HCT116 (cell line): Measurements from ENCODE around the gene LUM. TPM values are rescaled to one million over a fixed set of nuclear protein-coding genes. Genes with fewer than 3 reads are reported as not detected.

Experiments
- ATAC-seq: fragments of 200-7000 bp; cut with Tn5 transposase; 2 replicates; pipeline ENCODE4 v1.9.1; 2020; ENCODE audit warnings: mild to moderate bottlenecking, moderate library complexity
- BruUV-seq: library from RNA; stranded (reverse); fragments of 400-500 nt; replicated peaks from 2 replicates; lab custom pipeline; 2021; lab: Mats Ljungman, UMichigan
- CTCF ChIA-PET: fragments of 300-600 bp; sonication (Branson Sonifier 250); formaldehyde crosslinking; loops from one replicate; lab custom pipeline; 2021; ENCODE audit warnings: antibody characterized with exemption; lab: Charles Lee
- POLR2A ChIA-PET: fragments of 300-600, 350-600 bp; sonication (Branson Sonifier 250); formaldehyde crosslinking; loops from one replicate; lab custom pipeline; 2021; ENCODE audit warnings: antibody characterized with exemption; lab: Charles Lee
- RAD21 ChIA-PET, 2 experiments: fragments of 300-600 bp; sonication (Branson Sonifier 250); formaldehyde crosslinking; loops; one replicate each; lab custom pipeline; 2023; ENCODE audit warnings: low total read pairs in 2 of 2; ENCODE audit not compliant: uncharacterized antibody in 2 of 2, unreplicated experiment in 2 of 2, low non-redundant PET in 1 of 2; lab: Charles Lee
- DNase-seq: peaks from one replicate; pipeline ENCODE4 v3.0.0-alpha.2; 2010; ENCODE audit warnings: low read depth, low spot score
- H2AFZ ChIP-seq: fragments of 200-600 bp; shearing (Covaris generic), sonication (generic); 2 replicates; pipeline ENCODE4 v1.6.1; 2017; ENCODE audit warnings: low read depth, mixed run types, mixed read lengths, antibody characterized with exemption, low read length; ENCODE audit not compliant: poor library complexity, severe bottlenecking
- H3K27ac ChIP-seq: 2 replicates; pipeline ENCODE4 v1.5.1; 2012; ENCODE audit warnings: low read depth, low read length
- H3K27me3 ChIP-seq: fragments of 200-600 bp; sonication (generic); 2 replicates; pipeline ENCODE4 v1.6.1; 2016; ENCODE audit warnings: mixed run types, low read length, mixed read lengths; ENCODE audit not compliant: insufficient read depth
- H3K36me3 ChIP-seq, 2 experiments: fragments of 200-500 bp in 1 of 2; fragments of 200-600 bp in 1 of 2; sonication (Bioruptor generic) in 1 of 2; sonication (generic) in 1 of 2; 2 replicates each; pipeline versions ENCODE4 v1.5.1 to v1.6.1; 2014 to 2016; ENCODE audit warnings: low read length in 2 of 2, inconsistent platforms in 1 of 2, mixed read lengths in 1 of 2, mixed run types in 1 of 2; ENCODE audit not compliant: insufficient read depth in 2 of 2, control insufficient read depth in 1 of 2
- H3K4me1 ChIP-seq, 2 experiments: fragments of 200-600 bp in 1 of 2; sonication (generic) in 1 of 2; 2 replicates each; pipeline versions ENCODE4 v1.5.1 to v1.6.1; 2012 to 2017; ENCODE audit warnings: low read length in 2 of 2, inconsistent platforms in 1 of 2, mild to moderate bottlenecking in 1 of 2, mixed read lengths in 1 of 2, mixed run types in 1 of 2, moderate library complexity in 1 of 2; ENCODE audit not compliant: insufficient read depth in 2 of 2, control insufficient read depth in 1 of 2
- H3K4me2 ChIP-seq: fragments of 200-600 bp; sonication (generic); 2 replicates; pipeline ENCODE4 v1.6.1; 2017; ENCODE audit warnings: mixed run types, low read length, mixed read lengths
- H3K4me3 ChIP-seq, 2 experiments: fragments of 200-600 bp in 1 of 2; sonication (generic) in 1 of 2; replicated peaks in 1 of 2; 2 replicates each; pipeline ENCODE4 v1.5.1; 2011 to 2016; ENCODE audit warnings: low read length in 2 of 2, control low read depth in 1 of 2, low read depth in 1 of 2, mild to moderate bottlenecking in 1 of 2, mixed read lengths in 1 of 2, mixed run types in 1 of 2
- H3K79me2 ChIP-seq: fragments of 200-600 bp; sonication (generic); 2 replicates; pipeline ENCODE4 v1.6.1; 2017; ENCODE audit warnings: mild to moderate bottlenecking, mixed run types, low read length, moderate library complexity, mixed read lengths; ENCODE audit not compliant: insufficient read depth
- H3K9ac ChIP-seq: fragments of 200-600 bp; sonication (generic); 2 replicates; pipeline ENCODE4 v1.6.1; 2016; ENCODE audit warnings: low read length, mixed read lengths
- H3K9me2 ChIP-seq: fragments of 200-600 bp; sonication (generic), shearing (Covaris generic); 2 replicates; pipeline ENCODE4 v1.6.1; 2017; ENCODE audit warnings: mixed run types, mild to moderate bottlenecking, moderate library complexity; ENCODE audit not compliant: insufficient read depth
- H3K9me3 ChIP-seq, 2 experiments: fragments of 200-500 bp in 1 of 2; fragments of 200-600 bp in 1 of 2; sonication (Bioruptor generic) in 1 of 2; sonication (generic) in 1 of 2; 2 replicates each; pipeline ENCODE4 v1.6.1; 2014 to 2017; ENCODE audit warnings: low read length in 2 of 2, mixed read lengths in 2 of 2, inconsistent platforms in 1 of 2, low read depth in 1 of 2, mild to moderate bottlenecking in 1 of 2, mixed run types in 1 of 2, moderate library complexity in 1 of 2; ENCODE audit not compliant: control insufficient read depth in 1 of 2, insufficient read depth in 1 of 2
- H4K20me1 ChIP-seq: fragments of 200-600 bp; sonication (generic), shearing (Covaris generic); 2 replicates; pipeline ENCODE4 v1.6.1; 2017; ENCODE audit warnings: mixed run types, mild to moderate bottlenecking, moderate library complexity; ENCODE audit not compliant: insufficient read depth
- CBX3 ChIP-seq: IDR thresholded peaks from 2 replicates; pipeline ENCODE4 v1.6.1; 2012; ENCODE audit warnings: low read depth
- CEBPB ChIP-seq: IDR thresholded peaks from 2 replicates; pipeline ENCODE4 v1.6.1; 2012; ENCODE audit warnings: low read depth
- EGR1 ChIP-seq: IDR thresholded peaks from 2 replicates; pipeline ENCODE4 v1.6.1; 2012; ENCODE audit warnings: low read depth
- ELF1 ChIP-seq: IDR thresholded peaks from 2 replicates; pipeline ENCODE4 v1.6.1; 2012; ENCODE audit warnings: low read depth, borderline replicate concordance
- EZH2 ChIP-seq: fragments of 200-600 bp; sonication (generic); IDR thresholded peaks from 2 replicates; pipeline ENCODE4 v1.6.1; 2017; ENCODE audit warnings: antibody characterized with exemption, mixed run types
- EZH2phosphoT487 ChIP-seq: fragments of 200-600 bp; IDR thresholded peaks from 2 replicates; pipeline ENCODE4 v1.6.1; 2018; ENCODE audit warnings: antibody characterized with exemption, borderline replicate concordance
- FOSL1 ChIP-seq: IDR thresholded peaks from 2 replicates; pipeline ENCODE4 v1.6.1; 2012; ENCODE audit warnings: low read depth
- JUND ChIP-seq: IDR thresholded peaks from 2 replicates; pipeline ENCODE4 v1.6.1; 2012
- POLR2A ChIP-seq: IDR thresholded peaks from 2 replicates; pipeline ENCODE4 v1.7.0; 2011; ENCODE audit warnings: borderline replicate concordance; ENCODE audit not compliant: insufficient read depth, insufficient read length; ENCODE audit errors: extremely low read depth
- POLR2AphosphoS5 ChIP-seq: IDR thresholded peaks from 2 replicates; pipeline ENCODE4 v1.6.1; 2011; ENCODE audit warnings: mild to moderate bottlenecking, low read depth, low read length, moderate library complexity
- SP1 ChIP-seq: IDR thresholded peaks from 2 replicates; pipeline ENCODE4 v1.6.1; 2012; ENCODE audit warnings: low read depth
- SRF ChIP-seq: IDR thresholded peaks from 2 replicates; pipeline ENCODE4 v1.6.1; 2012; ENCODE audit warnings: low read depth
- TCF7L2 ChIP-seq: IDR thresholded peaks from 2 replicates; pipeline ENCODE4 v1.7.0; 2011; ENCODE audit warnings: borderline replicate concordance, inconsistent platforms; ENCODE audit not compliant: insufficient read depth, insufficient read length; ENCODE audit errors: extremely low read depth
- ZFX ChIP-seq: fragments of 450-650 bp; IDR thresholded peaks from 2 replicates; pipeline ENCODE4 v1.6.1; 2017
- intact Hi-C: fragments of 100-400 bp; cut with micrococcal nuclease; formaldehyde crosslinking; loops from 2 replicates; pipeline ENCODE4 v1.10.0; 2022
- total RNA-seq: library from RNA; stranded (reverse); gene quantifications from one replicate; pipeline ENCODE4 v1.2.1, GENCODE V29; 2021; ENCODE audit not compliant: unreplicated experiment
- TF ChIP-seq, protein P1 (sequence below), 3 experiments: fragments of 200-600 bp in 1 of 3; sonication (generic) in 1 of 3; IDR thresholded peaks in 2 of 3; conservative IDR thresholded peaks in 1 of 3; 2 replicates each; pipeline ENCODE4 v1.5.1; 2012 to 2017; ENCODE audit warnings: low read depth in 2 of 3, low read length in 2 of 3, antibody characterized with exemption in 1 of 3, borderline replicate concordance in 1 of 3, control low read depth in 1 of 3, mild to moderate bottlenecking in 1 of 3, mixed read lengths in 1 of 3, mixed run types in 1 of 3, moderate library complexity in 1 of 3; ENCODE audit not compliant: insufficient read depth in 1 of 3
- TF ChIP-seq, protein P2 (sequence below): IDR thresholded peaks from 2 replicates; pipeline ENCODE4 v1.6.1; 2012
- TF ChIP-seq, protein P3 (sequence below): IDR thresholded peaks from 2 replicates; pipeline ENCODE4 v1.6.1; 2011; ENCODE audit warnings: mild to moderate bottlenecking, low read length, moderate library complexity; ENCODE audit not compliant: insufficient replicate concordance; ENCODE audit errors: extremely low read depth

Gene LUM
- total RNA-seq, 1 experiment from 2014 or later: 0.69 TPM

- Histone ChIP-seq H3K9ac (no peak overlapping the region), H3K4me1 (no peaks in the 10 kb centered on the region), H3K27me3 (no peaks in the 10 kb centered on the region), H3K79me2 (no peaks in the 10 kb centered on the region), H4K20me1 (no peaks in the 10 kb centered on the region), H3K36me3 (no peaks in the 10 kb centered on the region), H3K9me2 (no peaks in the 10 kb centered on the region), H3K9me3 (no peaks in the 10 kb centered on the region), H2AFZ (no peak overlapping the region), H3K27ac (no peak overlapping the region), H3K4me2 (no peak overlapping the region), H3K4me3 (no peak overlapping the region)
- ChIA-PET RAD21 (no interaction called here), CTCF (no interaction called here), POLR2A (no interaction called here)
- intact Hi-C loops: no loop called here
- no peak for DNase-seq
- TF ChIP-seq SRF (no peak), SP1 (no peak), CEBPB (no peak), POLR2A (no peak), ZFX (no peak), POLR2AphosphoS5 (no peak), FOSL1 (no peak), TCF7L2 (no peak), CBX3 (no peak), ELF1 (no peak), EZH2 (no peak), EGR1 (no peak), JUND (no peak), EZH2phosphoT487 (no peak)
- TF ChIP-seq, protein P1, sequence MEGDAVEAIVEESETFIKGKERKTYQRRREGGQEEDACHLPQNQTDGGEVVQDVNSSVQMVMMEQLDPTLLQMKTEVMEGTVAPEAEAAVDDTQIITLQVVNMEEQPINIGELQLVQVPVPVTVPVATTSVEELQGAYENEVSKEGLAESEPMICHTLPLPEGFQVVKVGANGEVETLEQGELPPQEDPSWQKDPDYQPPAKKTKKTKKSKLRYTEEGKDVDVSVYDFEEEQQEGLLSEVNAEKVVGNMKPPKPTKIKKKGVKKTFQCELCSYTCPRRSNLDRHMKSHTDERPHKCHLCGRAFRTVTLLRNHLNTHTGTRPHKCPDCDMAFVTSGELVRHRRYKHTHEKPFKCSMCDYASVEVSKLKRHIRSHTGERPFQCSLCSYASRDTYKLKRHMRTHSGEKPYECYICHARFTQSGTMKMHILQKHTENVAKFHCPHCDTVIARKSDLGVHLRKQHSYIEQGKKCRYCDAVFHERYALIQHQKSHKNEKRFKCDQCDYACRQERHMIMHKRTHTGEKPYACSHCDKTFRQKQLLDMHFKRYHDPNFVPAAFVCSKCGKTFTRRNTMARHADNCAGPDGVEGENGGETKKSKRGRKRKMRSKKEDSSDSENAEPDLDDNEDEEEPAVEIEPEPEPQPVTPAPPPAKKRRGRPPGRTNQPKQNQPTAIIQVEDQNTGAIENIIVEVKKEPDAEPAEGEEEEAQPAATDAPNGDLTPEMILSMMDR (IDR thresholded peaks at IDR 0.05 in 2 of 3, conservative IDR thresholded peaks at IDR 0.05 in 1 of 3; ENCODE audit: borderline replicate concordance in 1 of 3, insufficient read depth in 1 of 3, low read depth in 2 of 3, low read length in 2 of 3): no peak
- TF ChIP-seq, protein P2, sequence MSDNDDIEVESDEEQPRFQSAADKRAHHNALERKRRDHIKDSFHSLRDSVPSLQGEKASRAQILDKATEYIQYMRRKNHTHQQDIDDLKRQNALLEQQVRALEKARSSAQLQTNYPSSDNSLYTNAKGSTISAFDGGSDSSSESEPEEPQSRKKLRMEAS: no peak
- TF ChIP-seq, protein P3, sequence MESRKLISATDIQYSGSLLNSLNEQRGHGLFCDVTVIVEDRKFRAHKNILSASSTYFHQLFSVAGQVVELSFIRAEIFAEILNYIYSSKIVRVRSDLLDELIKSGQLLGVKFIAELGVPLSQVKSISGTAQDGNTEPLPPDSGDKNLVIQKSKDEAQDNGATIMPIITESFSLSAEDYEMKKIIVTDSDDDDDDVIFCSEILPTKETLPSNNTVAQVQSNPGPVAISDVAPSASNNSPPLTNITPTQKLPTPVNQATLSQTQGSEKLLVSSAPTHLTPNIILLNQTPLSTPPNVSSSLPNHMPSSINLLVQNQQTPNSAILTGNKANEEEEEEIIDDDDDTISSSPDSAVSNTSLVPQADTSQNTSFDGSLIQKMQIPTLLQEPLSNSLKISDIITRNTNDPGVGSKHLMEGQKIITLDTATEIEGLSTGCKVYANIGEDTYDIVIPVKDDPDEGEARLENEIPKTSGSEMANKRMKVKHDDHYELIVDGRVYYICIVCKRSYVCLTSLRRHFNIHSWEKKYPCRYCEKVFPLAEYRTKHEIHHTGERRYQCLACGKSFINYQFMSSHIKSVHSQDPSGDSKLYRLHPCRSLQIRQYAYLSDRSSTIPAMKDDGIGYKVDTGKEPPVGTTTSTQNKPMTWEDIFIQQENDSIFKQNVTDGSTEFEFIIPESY: no peak
- ATAC-seq: no peak
- BruUV-seq: no TSS peak
Observed at GRCh38 chr12:91140026-91140931, 29.0 kb upstream of the LUM start.
